ENCODE data around the gene RAB9A.
A peak's percentile ranks its signal among the peaks of the same experiment; 100 is the strongest.
"Not testable (repeated sequence)": the region's sequence is repeated elsewhere in the genome, so short reads cannot be mapped to it uniquely, and the experiment has no call there.

Gene RAB9A

DNA sequence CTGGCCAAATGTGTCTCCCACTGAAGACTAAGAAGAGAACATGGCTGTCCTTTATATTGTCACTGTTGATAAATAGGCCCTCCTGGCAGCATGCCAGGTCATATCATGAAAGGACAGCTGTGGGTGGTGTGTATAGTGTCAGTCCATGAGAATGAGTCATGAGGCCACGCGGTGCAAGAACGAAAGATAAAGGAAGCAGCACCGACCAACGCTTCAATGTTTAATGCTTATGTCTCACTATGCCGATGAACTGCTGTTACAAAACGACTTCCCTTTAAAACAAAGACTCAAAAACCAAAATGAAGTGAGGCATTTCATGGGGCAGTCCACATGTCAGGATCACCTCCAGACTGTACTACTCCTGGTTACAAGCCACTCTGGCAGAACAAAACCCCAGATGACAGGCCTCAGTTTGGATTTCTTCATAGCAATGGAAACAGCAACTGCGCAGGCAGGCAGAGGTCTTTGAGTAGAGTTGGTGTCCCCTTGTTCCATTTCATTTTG, 41.2 kb upstream of the RAB9A start:
- WGBS (ENCODE audit: extremely low coverage, insufficient coverage, insufficient read length): no CpG with 5 or more reads among the region's 8 CpGs
- Histone ChIP-seq H2AK5ac (ENCODE audit: low read length) (no peak overlapping the region), H3K27ac (ENCODE audit: low read depth, low read length) (no peak overlapping the region), H3K18ac (ENCODE audit: low read length) (no peak overlapping the region), H3K9me3 (ENCODE audit: insufficient read depth, low read depth, low read length) (no peaks in the 10 kb centered on the region), H3K4me1 (ENCODE audit: control insufficient read depth in 1 of 2, insufficient read depth in 2 of 2, low read length in 2 of 2) (peaks cover 0 to 2% of the 10 kb centered on the region in 2 experiments), H3K4me2 (ENCODE audit: low read length) (no peak overlapping the region), H3K27me3 (ENCODE audit: insufficient read depth, low read length) (no peaks in the 10 kb centered on the region), H3K79me1 (ENCODE audit: low read length) (peaks cover 2% of the 10 kb centered on the region), H3K4me3 (ENCODE audit: low read depth, low read length) (no peak overlapping the region), H3K9ac (ENCODE audit: low read length) (no peak overlapping the region), H2BK12ac (ENCODE audit: low read length) (no peak overlapping the region), H4K12ac (ENCODE audit: low read depth, low read length) (no peak overlapping the region), H4K8ac (ENCODE audit: low read depth, low read length) (no peak overlapping the region), H3K79me2 (ENCODE audit: control insufficient read depth, insufficient read depth, low read length, poor library complexity) (no peaks in the 10 kb centered on the region), H2AFZ (ENCODE audit: insufficient read depth, low read length, poor library complexity) (no peak overlapping the region), H3K23ac (ENCODE audit: low read length) (no peak overlapping the region), H4K91ac (ENCODE audit: low read depth, low read length) (no peak overlapping the region), H3K4ac (ENCODE audit: low read depth, low read length) (no peak overlapping the region), H3K36me3 (ENCODE audit: control insufficient read depth in 1 of 2, insufficient read depth in 2 of 2, low read length in 2 of 2) (no peaks in the 10 kb centered on the region), H2BK5ac (ENCODE audit: low read depth, low read length, poor library complexity) (no peak overlapping the region), H2BK120ac (ENCODE audit: insufficient read depth, low read length, poor library complexity) (no peak overlapping the region), H3K14ac (ENCODE audit: low read length) (no peak overlapping the region)
- peak; percentile 51 to 68 for DNase-seq

DNA sequence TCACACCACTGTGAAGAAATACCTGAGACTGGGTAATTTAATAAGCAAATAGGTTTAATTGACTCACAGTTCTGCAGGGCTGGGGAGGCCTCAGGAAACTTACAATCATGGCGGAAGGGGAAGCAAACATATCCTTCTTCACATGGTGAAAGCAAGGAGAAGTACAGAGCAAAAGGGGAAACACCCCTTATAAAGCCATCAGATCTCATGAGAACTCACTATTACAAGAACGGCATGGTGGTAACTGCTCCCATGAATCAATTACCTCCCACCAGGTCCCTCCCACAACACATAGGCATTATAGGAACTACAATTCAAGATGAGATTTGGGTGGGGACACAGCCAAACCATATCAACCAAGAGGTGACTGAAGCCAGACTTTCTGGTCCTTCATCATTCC, 40.6 kb upstream of the RAB9A start:
- not testable (repeated sequence) for H3K9ac ChIP-seq (ENCODE audit: low read length); H2BK12ac ChIP-seq (ENCODE audit: low read length); DNase-seq; H3K27me3 ChIP-seq (ENCODE audit: insufficient read depth, low read length); H4K91ac ChIP-seq (ENCODE audit: low read depth, low read length); H3K4me1 ChIP-seq (ENCODE audit: control insufficient read depth in 1 of 2, insufficient read depth in 2 of 2, low read length in 2 of 2); H3K4ac ChIP-seq (ENCODE audit: low read depth, low read length); H3K36me3 ChIP-seq (ENCODE audit: control insufficient read depth in 1 of 2, insufficient read depth in 2 of 2, low read length in 2 of 2); H2AFZ ChIP-seq (ENCODE audit: insufficient read depth, low read length, poor library complexity); H3K14ac ChIP-seq (ENCODE audit: low read length); H3K79me2 ChIP-seq (ENCODE audit: control insufficient read depth, insufficient read depth, low read length, poor library complexity); H3K4me3 ChIP-seq (ENCODE audit: low read depth, low read length); H3K79me1 ChIP-seq (ENCODE audit: low read length); H2AK5ac ChIP-seq (ENCODE audit: low read length); H3K23ac ChIP-seq (ENCODE audit: low read length); H3K27ac ChIP-seq (ENCODE audit: low read depth, low read length); H3K4me2 ChIP-seq (ENCODE audit: low read length); H2BK120ac ChIP-seq (ENCODE audit: insufficient read depth, low read length, poor library complexity); H4K12ac ChIP-seq (ENCODE audit: low read depth, low read length); H3K18ac ChIP-seq (ENCODE audit: low read length); H3K9me3 ChIP-seq (ENCODE audit: insufficient read depth, low read depth, low read length); H2BK5ac ChIP-seq (ENCODE audit: low read depth, low read length, poor library complexity); H4K8ac ChIP-seq (ENCODE audit: low read depth, low read length)
- no CpG with 5 or more reads among the region's 2 CpGs for whole genome bisulfite sequencing (ENCODE audit: extremely low coverage, insufficient coverage, insufficient read length)

DNA sequence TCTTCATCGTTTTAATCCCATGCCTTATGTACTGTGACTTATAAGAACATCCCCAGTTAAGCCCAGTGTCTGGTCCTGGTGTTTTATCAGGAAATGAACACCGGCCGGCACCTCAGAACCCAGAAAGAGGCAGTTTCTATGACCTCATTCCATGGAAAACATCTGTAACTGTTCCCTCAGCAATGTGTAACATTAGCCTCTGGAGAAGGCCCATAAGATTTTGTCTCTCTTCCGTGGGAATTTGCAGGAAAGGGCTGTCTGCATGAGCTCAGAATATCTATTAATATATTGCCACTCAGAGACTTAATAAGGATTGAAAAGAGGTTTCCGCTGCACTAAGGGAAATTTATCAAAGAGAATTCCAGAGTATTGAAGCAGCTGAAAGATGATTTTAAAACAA, 39.1 kb upstream of the RAB9A start:
- Histone ChIP-seq H3K27ac (ENCODE audit: low read depth, low read length) (no peak overlapping the region), H3K14ac (ENCODE audit: low read length) (no peak overlapping the region)

DNA sequence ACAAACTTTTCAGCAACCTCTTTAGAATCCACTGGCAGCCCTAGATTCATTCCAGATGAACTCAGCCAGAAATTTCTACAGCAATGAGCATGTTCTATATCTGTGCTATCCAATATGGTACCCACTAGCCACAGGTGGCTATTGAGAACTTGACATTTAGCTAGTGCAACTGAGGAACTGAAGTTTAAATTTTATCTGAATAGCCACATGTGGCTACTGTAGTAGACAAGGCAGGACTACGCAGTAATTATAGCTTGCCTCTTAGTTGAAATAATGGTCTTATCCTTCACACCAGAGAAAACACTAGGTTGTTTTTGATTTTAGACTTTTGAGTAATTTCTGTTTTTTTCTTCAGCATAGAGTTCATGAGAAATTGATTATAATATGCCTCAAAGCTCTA, 38.6 kb upstream of the RAB9A start:
- no peaks in the 10 kb centered on the region for H3K27me3 ChIP-seq (ENCODE audit: insufficient read depth, low read length)
- H3K4me3 ChIP-seq (ENCODE audit: low read depth, low read length): no peak overlapping the region
- WGBS (ENCODE audit: extremely low coverage, insufficient coverage, insufficient read length): no CpG with 5 or more reads among the region's 1 CpG
- no peak overlapping the region for H2BK5ac ChIP-seq (ENCODE audit: low read depth, low read length, poor library complexity)
- no peak overlapping the region for H3K9ac ChIP-seq (ENCODE audit: low read length)
- H3K27ac ChIP-seq (ENCODE audit: low read depth, low read length): no peak overlapping the region
- no peaks in the 10 kb centered on the region for H3K9me3 ChIP-seq (ENCODE audit: insufficient read depth, low read depth, low read length)
- H2BK12ac ChIP-seq (ENCODE audit: low read length): no peak overlapping the region
- H3K23ac ChIP-seq (ENCODE audit: low read length): no peak overlapping the region
- DNase-seq: no peak
- peaks cover 6% of the 10 kb centered on the region for H3K79me1 ChIP-seq (ENCODE audit: low read length)
- no peak overlapping the region for H3K18ac ChIP-seq (ENCODE audit: low read length)
- H3K4me2 ChIP-seq (ENCODE audit: low read length): no peak overlapping the region
- peaks cover 0 to 2% of the 10 kb centered on the region in 2 experiments for H3K4me1 ChIP-seq (ENCODE audit: control insufficient read depth in 1 of 2, insufficient read depth in 2 of 2, low read length in 2 of 2)
- H2AFZ ChIP-seq (ENCODE audit: insufficient read depth, low read length, poor library complexity): no peak overlapping the region
- H2BK120ac ChIP-seq (ENCODE audit: insufficient read depth, low read length, poor library complexity): no peak overlapping the region
- H3K36me3 ChIP-seq (ENCODE audit: control insufficient read depth in 1 of 2, insufficient read depth in 2 of 2, low read length in 2 of 2): no peaks in the 10 kb centered on the region
- H3K14ac ChIP-seq (ENCODE audit: low read length): no peak overlapping the region
- H4K91ac ChIP-seq (ENCODE audit: low read depth, low read length): no peak overlapping the region
- no peak overlapping the region for H4K8ac ChIP-seq (ENCODE audit: low read depth, low read length)
- H4K12ac ChIP-seq (ENCODE audit: low read depth, low read length): no peak overlapping the region
- H3K4ac ChIP-seq (ENCODE audit: low read depth, low read length): no peak overlapping the region
- no peak overlapping the region for H2AK5ac ChIP-seq (ENCODE audit: low read length)
- H3K79me2 ChIP-seq (ENCODE audit: control insufficient read depth, insufficient read depth, low read length, poor library complexity): no peaks in the 10 kb centered on the region

More for the DNA sequence above, 39.1 kb upstream of the RAB9A start:
- Histone ChIP-seq H3K4me2 (ENCODE audit: low read length) (no peak overlapping the region), H3K79me1 (ENCODE audit: low read length) (peaks cover 6% of the 10 kb centered on the region), H3K18ac (ENCODE audit: low read length) (no peak overlapping the region), H4K8ac (ENCODE audit: low read depth, low read length) (no peak overlapping the region), H3K36me3 (ENCODE audit: control insufficient read depth in 1 of 2, insufficient read depth in 2 of 2, low read length in 2 of 2) (no peaks in the 10 kb centered on the region), H2AK5ac (ENCODE audit: low read length) (no peak overlapping the region), H2BK5ac (ENCODE audit: low read depth, low read length, poor library complexity) (no peak overlapping the region), H3K23ac (ENCODE audit: low read length) (no peak overlapping the region), H3K9me3 (ENCODE audit: insufficient read depth, low read depth, low read length) (no peaks in the 10 kb centered on the region), H3K4ac (ENCODE audit: low read depth, low read length) (no peak overlapping the region), H2BK120ac (ENCODE audit: insufficient read depth, low read length, poor library complexity) (no peak overlapping the region), H2AFZ (ENCODE audit: insufficient read depth, low read length, poor library complexity) (no peak overlapping the region), H3K9ac (ENCODE audit: low read length) (no peak overlapping the region), H3K79me2 (ENCODE audit: control insufficient read depth, insufficient read depth, low read length, poor library complexity) (no peaks in the 10 kb centered on the region), H2BK12ac (ENCODE audit: low read length) (no peak overlapping the region), H3K4me1 (ENCODE audit: control insufficient read depth in 1 of 2, insufficient read depth in 2 of 2, low read length in 2 of 2) (peaks cover 0 to 2% of the 10 kb centered on the region in 2 experiments), H3K27me3 (ENCODE audit: insufficient read depth, low read length) (no peaks in the 10 kb centered on the region), H4K91ac (ENCODE audit: low read depth, low read length) (no peak overlapping the region), H4K12ac (ENCODE audit: low read depth, low read length) (no peak overlapping the region), H3K4me3 (ENCODE audit: low read depth, low read length) (no peak overlapping the region)
- no peak for DNase-seq
- WGBS (ENCODE audit: extremely low coverage, insufficient coverage, insufficient read length): no CpG with 5 or more reads among the region's 5 CpGs
